ENCODE data around the gene PRKAR2B. TPM values are rescaled to one million over a fixed set of nuclear protein-coding genes. Genes with fewer than 3 reads are reported as not detected.

The PRKAR2B gene
- total RNA-seq, 1 donor from 2014 or later = 11.5 TPM

DNA sequence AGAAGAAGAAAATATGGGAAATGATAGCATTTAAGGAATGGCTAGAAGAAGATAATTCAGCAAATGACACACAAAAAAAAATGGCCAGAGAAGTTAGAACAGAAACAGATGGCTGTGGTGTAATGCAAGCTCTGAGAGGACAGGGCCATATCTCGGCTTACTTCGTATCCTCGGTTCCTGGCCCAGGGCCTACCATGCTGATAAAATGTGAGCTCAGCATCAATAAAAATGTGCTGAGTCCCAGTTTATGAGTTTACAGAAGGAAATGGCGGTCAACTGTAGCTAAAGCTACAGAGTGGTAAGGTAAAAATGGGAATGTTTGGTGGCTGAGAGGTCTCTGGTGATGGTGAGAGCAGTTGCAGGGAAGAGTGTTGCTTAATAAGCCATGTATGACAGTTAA lies 165.1 kb downstream of the PRKAR2B start:
- H3K9me3 ChIP-seq (ENCODE audit: control insufficient read depth in 3 of 3, low read length in 3 of 3) = no peaks in the 10 kb centered on the region
- no peaks in the 10 kb centered on the region for H3K27me3 ChIP-seq (ENCODE audit: control insufficient read depth in 3 of 3, insufficient read depth in 3 of 3, low read length in 3 of 3)
- H3K4me1 ChIP-seq (ENCODE audit: control insufficient read depth in 3 of 3, insufficient read depth in 3 of 3, low read length in 3 of 3) = peaks cover 16 to 22% (median 21%) of the 10 kb centered on the region in 3 donors
- H3K27ac ChIP-seq (ENCODE audit: low read depth, low read length) = peak overlapping the region; percentile 70
- peaks cover 5 to 19% (median 19%) of the 10 kb centered on the region in 3 donors for H3K36me3 ChIP-seq (ENCODE audit: control insufficient read depth in 3 of 3, insufficient read depth in 3 of 3, low read length in 3 of 3)
- H3K9ac ChIP-seq (ENCODE audit: low read depth in 1 of 3, low read length in 3 of 3) = no peak overlapping the region
- H3K4me3 ChIP-seq (ENCODE audit: low read length in 3 of 3) = no peak overlapping the region

DNA sequence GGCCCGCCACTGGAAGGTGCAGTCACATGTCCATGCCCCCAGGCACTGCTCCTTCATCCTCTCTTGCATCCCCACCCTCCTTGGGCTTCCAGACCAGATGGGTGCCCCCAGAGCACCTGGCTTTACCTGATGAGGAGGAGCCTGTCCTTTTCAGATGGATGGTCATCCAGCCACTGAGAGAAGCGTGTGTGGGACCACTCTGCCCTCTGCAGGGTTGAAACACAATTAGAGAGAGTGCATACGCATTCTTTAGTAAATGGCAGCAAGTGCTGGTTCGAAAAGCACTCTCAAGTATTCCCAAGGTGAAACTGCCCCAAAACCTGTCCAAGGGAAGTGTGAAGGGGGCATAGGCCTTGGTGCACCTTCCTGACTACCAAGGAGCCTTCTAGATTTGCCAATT lies 165.9 kb downstream of the PRKAR2B start:
- no peak overlapping the region for H3K4me3 ChIP-seq (ENCODE audit: low read length in 3 of 3)
- no peaks in the 10 kb centered on the region for H3K9me3 ChIP-seq (ENCODE audit: control insufficient read depth in 3 of 3, low read length in 3 of 3)
- no peak overlapping the region for H3K9ac ChIP-seq (ENCODE audit: low read depth in 1 of 3, low read length in 3 of 3)
- peaks cover 5 to 12% (median 11%) of the 10 kb centered on the region in 3 donors for H3K36me3 ChIP-seq (ENCODE audit: control insufficient read depth in 3 of 3, insufficient read depth in 3 of 3, low read length in 3 of 3)
- no peaks in the 10 kb centered on the region for H3K27me3 ChIP-seq (ENCODE audit: control insufficient read depth in 3 of 3, insufficient read depth in 3 of 3, low read length in 3 of 3)
- H3K27ac ChIP-seq (ENCODE audit: low read depth, low read length) = no peak overlapping the region
- H3K4me1 ChIP-seq (ENCODE audit: control insufficient read depth in 3 of 3, insufficient read depth in 3 of 3, low read length in 3 of 3) = peaks cover 16 to 22% (median 21%) of the 10 kb centered on the region in 3 donors

Other genes starting within 250 kb of the PRKAR2B start
- 5.2 TPM for gene PIK3CG, start 179.4 kb upstream of the PRKAR2B start, total RNA-seq
- 92.9 TPM for gene HBP1, start 124.3 kb downstream of the PRKAR2B start, total RNA-seq